Endothelial cell of umbilical vein (primary cell): Measurements from ENCODE around the gene JARID2. TPM values are rescaled to one million over a fixed set of nuclear protein-coding genes. Genes with fewer than 3 reads are reported as not detected.

ENCODE experiments used
- BruUV-seq: library from RNA; stranded (reverse); fragments of 400-500 nt; replicated peaks from 2 replicates; lab custom pipeline; 2021; lab: Mats Ljungman, UMichigan
- CTCF ChIA-PET: fragments of 300-600, 350-600 bp; sonication (Branson Sonifier 250); formaldehyde crosslinking; loops from one replicate; lab custom pipeline; 2021; ENCODE audit warnings: antibody characterized with exemption, inconsistent platforms; lab: Charles Lee
- POLR2A ChIA-PET: fragments of 300-600, 350-600 bp; sonication (Branson Sonifier 250); formaldehyde crosslinking; loops from one replicate; lab custom pipeline; 2021; ENCODE audit warnings: antibody characterized with exemption, inconsistent platforms; lab: Charles Lee
- DNase-seq: peaks from one replicate; pipeline ENCODE4 v3.0.0-alpha.2; 2011; ENCODE audit warnings: low read depth, low spot score
- FAIRE-seq: peaks from 2 replicates; lab custom pipeline; 2011; peaks lifted over from hg19 to GRCh38; lab: Jason Lieb, UNC
- H2AFZ ChIP-seq: 2 replicates; pipeline ENCODE4 v1.6.0; 2012; ENCODE audit warnings: low read depth, low read length, control low read depth, inconsistent platforms
- H3K27ac ChIP-seq: 2 replicates; pipeline ENCODE4 v1.5.1; 2011; ENCODE audit warnings: low read depth, mild to moderate bottlenecking, control low read depth, low read length, moderate library complexity; ENCODE audit not compliant: insufficient read depth
- H3K27me3 ChIP-seq, 2 experiments: 2 replicates each; pipeline versions ENCODE4 v1.6.0 to v1.6.1; 2011; ENCODE audit warnings: low read length in 2 of 2, mixed read lengths in 1 of 2; ENCODE audit not compliant: control insufficient read depth in 2 of 2, insufficient read depth in 2 of 2
- H3K36me3 ChIP-seq, 2 experiments: 2 replicates in 1 of 2; 3 replicates in 1 of 2; pipeline ENCODE4 v1.5.1; 2011; ENCODE audit warnings: low read length in 2 of 2, mild to moderate bottlenecking in 1 of 2, moderate library complexity in 1 of 2; ENCODE audit not compliant: control insufficient read depth in 2 of 2, insufficient read depth in 2 of 2; ENCODE audit errors: extremely low read depth in 1 of 2
- H3K4me1 ChIP-seq: 3 replicates; pipeline ENCODE4 v1.5.1; 2011; ENCODE audit warnings: mild to moderate bottlenecking, low read length; ENCODE audit not compliant: control insufficient read depth, insufficient read depth; ENCODE audit errors: extremely low read depth
- H3K4me2 ChIP-seq: 2 replicates; pipeline ENCODE4 v1.6.1; 2011; ENCODE audit warnings: low read length, control low read depth, mixed read lengths; ENCODE audit not compliant: insufficient read depth
- H3K4me3 ChIP-seq, 3 experiments: fragments of 200-600 bp in 1 of 3; sonication (generic), shearing (Covaris generic) in 1 of 3; replicated peaks in 1 of 3; 2 replicates each; pipeline ENCODE4 v1.5.1; 2011 to 2016; ENCODE audit warnings: control low read depth in 3 of 3, low read length in 3 of 3, mild to moderate bottlenecking in 2 of 3, inconsistent platforms in 1 of 3, low read depth in 1 of 3, moderate library complexity in 1 of 3; ENCODE audit not compliant: insufficient read depth in 1 of 3
- H3K79me2 ChIP-seq: 2 replicates; pipeline ENCODE4 v1.6.0; 2012; ENCODE audit warnings: low read length, inconsistent platforms; ENCODE audit not compliant: control insufficient read depth, insufficient read depth
- H3K9ac ChIP-seq: replicated peaks from 2 replicates; pipeline ENCODE3; 2011; ENCODE audit warnings: low read length, control low read depth; ENCODE audit not compliant: insufficient read depth; ENCODE audit errors: extremely low read depth
- H3K9me1 ChIP-seq: replicated peaks from 3 replicates; pipeline ENCODE4 v1.6.0; 2011; ENCODE audit warnings: mild to moderate bottlenecking, low read length; ENCODE audit not compliant: control insufficient read depth, insufficient read depth; ENCODE audit errors: extremely low read depth
- H3K9me3 ChIP-seq: replicated peaks from 2 replicates; pipeline ENCODE4 v1.5.1; 2012; ENCODE audit warnings: low read length, inconsistent platforms; ENCODE audit not compliant: control insufficient read depth, insufficient read depth
- H4K20me1 ChIP-seq: replicated peaks from 2 replicates; pipeline ENCODE3; 2011; ENCODE audit warnings: mild to moderate bottlenecking, low read length; ENCODE audit not compliant: control insufficient read depth, insufficient read depth; ENCODE audit errors: extremely low read depth
- EZH2 ChIP-seq: IDR thresholded peaks from 2 replicates; pipeline ENCODE4 v1.6.1; 2012; ENCODE audit warnings: borderline replicate concordance, low read depth, mild to moderate bottlenecking, moderate library complexity, low read length, inconsistent platforms; ENCODE audit not compliant: severe bottlenecking
- FOS ChIP-seq: IDR thresholded peaks from 2 replicates; pipeline ENCODE4 v1.6.1; 2011; ENCODE audit warnings: mild to moderate bottlenecking, low read length, moderate library complexity, borderline replicate concordance; ENCODE audit not compliant: insufficient read depth
- GATA2 ChIP-seq: IDR thresholded peaks from 2 replicates; pipeline ENCODE4 v1.7.0; 2011; ENCODE audit warnings: low read depth, mild to moderate bottlenecking, moderate library complexity, mixed read lengths, low read length; ENCODE audit not compliant: insufficient read length, insufficient read depth
- JUN ChIP-seq: IDR thresholded peaks from 2 replicates; pipeline ENCODE4 v1.6.1; 2011; ENCODE audit warnings: borderline replicate concordance, low read depth; ENCODE audit not compliant: insufficient read length, insufficient read depth
- MYC ChIP-seq: IDR thresholded peaks from one replicate; pipeline ENCODE4 v1.6.1; 2011; ENCODE audit warnings: mild to moderate bottlenecking, low read depth, low read length
- POLR2A ChIP-seq: IDR thresholded peaks from 2 replicates; pipeline ENCODE4 v1.6.1; 2012; ENCODE audit warnings: low read depth, mild to moderate bottlenecking, control low read depth, low read length
- POLR2AphosphoS5 ChIP-seq: IDR thresholded peaks from 2 replicates; pipeline ENCODE4 v1.6.1; 2012; ENCODE audit warnings: low read depth, mild to moderate bottlenecking, control low read depth, low read length, moderate library complexity; ENCODE audit not compliant: insufficient read depth
- dilution Hi-C: fragments of 300-500 bp; cut with MboI; formaldehyde crosslinking; loops from one replicate; pipeline ENCODE4 v1.15.0; 2019; ENCODE audit warnings: low sequenced_read_pairs; ENCODE audit not compliant: extremely low pct_ligation_motif_present
- intact Hi-C: fragments of 100-400 bp; cut with micrococcal nuclease; formaldehyde crosslinking; loops from one replicate; pipeline ENCODE4 v1.10.0; 2022
- polyA plus RNA-seq, 4 experiments: library from polyadenylated mRNA; depleted of rRNA in 3 of 4; stranded (reverse) in 3 of 4; unstranded in 1 of 4; fragments of >200 nt; gene quantifications; 2 replicates each; pipeline versions ENCODE4 v1.2.1 to v1.2.3, GENCODE V29; 2011 to 2012; ENCODE audit warnings: missing spikeins in 1 of 4
- total RNA-seq: library from RNA; stranded (reverse); gene quantifications from 2 replicates; pipeline ENCODE4 v1.2.3, GENCODE V29; 2021
- TF ChIP-seq, protein P1 (sequence below), 2 donors: IDR thresholded peaks; 1 replicate in 1 of 2; 2 replicates in 1 of 2; pipeline ENCODE4 v1.5.1; 2011; ENCODE audit warnings: low read length in 2 of 2, mild to moderate bottlenecking in 2 of 2, moderate library complexity in 2 of 2, control low read depth in 1 of 2, inconsistent platforms in 1 of 2, low read depth in 1 of 2; ENCODE audit not compliant: insufficient read depth in 1 of 2; ENCODE audit errors: extremely low read depth in 1 of 2
- TF ChIP-seq, protein P2 (sequence below): IDR thresholded peaks from 2 replicates; pipeline ENCODE4 v1.6.1; 2011; ENCODE audit not compliant: insufficient read depth, insufficient read length

JARID2 gene
- total and polyA plus RNA-seq, 2 donors (not counting 3 experiments of a cell fraction or from before 2014, with no cell fraction given) = 2.9 to 10.6 TPM

DNA sequence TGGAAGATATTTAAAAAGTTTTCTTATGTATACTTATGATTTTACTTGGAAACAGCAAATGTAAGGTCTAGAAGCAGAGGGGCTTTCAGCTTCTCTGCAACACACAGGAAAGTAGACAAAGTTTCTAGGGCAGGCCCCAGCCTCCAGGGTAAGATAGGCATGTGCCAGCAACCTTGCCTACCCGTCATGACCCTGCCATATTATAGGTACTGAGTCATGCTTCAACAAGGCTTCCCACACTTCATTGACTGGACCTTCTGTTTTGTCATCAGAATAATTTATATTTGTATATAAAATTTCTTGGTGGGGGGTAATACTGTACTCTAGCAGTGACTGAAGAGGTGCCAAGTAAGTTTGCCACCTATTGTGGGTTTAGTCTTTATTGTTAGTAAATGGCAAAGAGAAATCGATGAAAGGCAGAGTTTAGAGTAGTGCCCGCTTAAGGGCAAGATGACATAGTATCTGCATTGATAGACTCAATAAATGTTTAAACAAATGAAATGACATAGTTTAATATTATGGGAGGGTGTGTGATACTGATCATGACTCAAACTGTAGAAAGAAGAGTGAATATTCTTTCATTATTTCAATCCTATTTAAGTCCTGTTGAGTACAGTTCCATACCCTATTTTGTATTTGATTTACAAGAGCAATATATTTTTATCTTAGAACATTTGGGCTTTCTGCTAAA lies 95.6 kb downstream of the JARID2 start:
- dilution Hi-C loops (no loop called here), intact Hi-C loops (no loop called here)
- no TSS peak for BruUV-seq
- Histone ChIP-seq H3K4me3 (no peak overlapping the region), H3K79me2 (peaks cover 2% of the 10 kb centered on the region), H3K9me1 (no peaks in the 10 kb centered on the region), H3K36me3 (no peaks in the 10 kb centered on the region), H3K4me2 (no peak overlapping the region), H3K27me3 (no peaks in the 10 kb centered on the region), H3K27ac (no peak overlapping the region), H2AFZ (no peak overlapping the region), H3K9me3 (no peaks in the 10 kb centered on the region), H4K20me1 (peaks cover 2% of the 10 kb centered on the region), H3K9ac (no peak overlapping the region), H3K4me1 (peaks cover 5% of the 10 kb centered on the region)
- POLR2A ChIA-PET = no interaction called here
- CTCF ChIA-PET = no interaction called here
- TF ChIP-seq, protein P1, sequence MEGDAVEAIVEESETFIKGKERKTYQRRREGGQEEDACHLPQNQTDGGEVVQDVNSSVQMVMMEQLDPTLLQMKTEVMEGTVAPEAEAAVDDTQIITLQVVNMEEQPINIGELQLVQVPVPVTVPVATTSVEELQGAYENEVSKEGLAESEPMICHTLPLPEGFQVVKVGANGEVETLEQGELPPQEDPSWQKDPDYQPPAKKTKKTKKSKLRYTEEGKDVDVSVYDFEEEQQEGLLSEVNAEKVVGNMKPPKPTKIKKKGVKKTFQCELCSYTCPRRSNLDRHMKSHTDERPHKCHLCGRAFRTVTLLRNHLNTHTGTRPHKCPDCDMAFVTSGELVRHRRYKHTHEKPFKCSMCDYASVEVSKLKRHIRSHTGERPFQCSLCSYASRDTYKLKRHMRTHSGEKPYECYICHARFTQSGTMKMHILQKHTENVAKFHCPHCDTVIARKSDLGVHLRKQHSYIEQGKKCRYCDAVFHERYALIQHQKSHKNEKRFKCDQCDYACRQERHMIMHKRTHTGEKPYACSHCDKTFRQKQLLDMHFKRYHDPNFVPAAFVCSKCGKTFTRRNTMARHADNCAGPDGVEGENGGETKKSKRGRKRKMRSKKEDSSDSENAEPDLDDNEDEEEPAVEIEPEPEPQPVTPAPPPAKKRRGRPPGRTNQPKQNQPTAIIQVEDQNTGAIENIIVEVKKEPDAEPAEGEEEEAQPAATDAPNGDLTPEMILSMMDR (IDR thresholded peaks at IDR 0.05; ENCODE audit: extremely low read depth in 1 of 2, insufficient read depth in 1 of 2, low read depth in 1 of 2, low read length in 2 of 2) = no peak
- TF ChIP-seq MYC (no peak), EZH2 (no peak), GATA2 (no peak), POLR2A (no peak), POLR2AphosphoS5 (no peak), JUN (no peak), FOS (no peak)
- TF ChIP-seq, protein P2, sequence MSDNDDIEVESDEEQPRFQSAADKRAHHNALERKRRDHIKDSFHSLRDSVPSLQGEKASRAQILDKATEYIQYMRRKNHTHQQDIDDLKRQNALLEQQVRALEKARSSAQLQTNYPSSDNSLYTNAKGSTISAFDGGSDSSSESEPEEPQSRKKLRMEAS = no peak
- DNase-seq (no peak), FAIRE-seq (no peak)
